HCT116 (cell line): ENCODE results near the gene CDH4. TPM values are rescaled to one million over a fixed set of nuclear protein-coding genes. Genes with fewer than 3 reads are reported as not detected.

ENCODE experiments used
- ATAC-seq: fragments of 200-7000 bp; cut with Tn5 transposase; 2 replicates; pipeline ENCODE4 v1.9.1; 2020; ENCODE audit warnings: mild to moderate bottlenecking, moderate library complexity
- BruUV-seq: library from RNA; stranded (reverse); fragments of 400-500 nt; replicated peaks from 2 replicates; lab custom pipeline; 2021; lab: Mats Ljungman, UMichigan
- CTCF ChIA-PET: fragments of 300-600 bp; sonication (Branson Sonifier 250); formaldehyde crosslinking; loops from one replicate; lab custom pipeline; 2021; ENCODE audit warnings: antibody characterized with exemption; lab: Charles Lee
- POLR2A ChIA-PET: fragments of 300-600, 350-600 bp; sonication (Branson Sonifier 250); formaldehyde crosslinking; loops from one replicate; lab custom pipeline; 2021; ENCODE audit warnings: antibody characterized with exemption; lab: Charles Lee
- RAD21 ChIA-PET, 2 experiments: fragments of 300-600 bp; sonication (Branson Sonifier 250); formaldehyde crosslinking; loops; one replicate each; lab custom pipeline; 2023; ENCODE audit warnings: low total read pairs in 2 of 2; ENCODE audit not compliant: uncharacterized antibody in 2 of 2, unreplicated experiment in 2 of 2, low non-redundant PET in 1 of 2; lab: Charles Lee
- DNase-seq: peaks from one replicate; pipeline ENCODE4 v3.0.0-alpha.2; 2010; ENCODE audit warnings: low read depth, low spot score
- H2AFZ ChIP-seq: fragments of 200-600 bp; shearing (Covaris generic), sonication (generic); 2 replicates; pipeline ENCODE4 v1.6.1; 2017; ENCODE audit warnings: low read depth, mixed run types, mixed read lengths, antibody characterized with exemption, low read length; ENCODE audit not compliant: poor library complexity, severe bottlenecking
- H3K27ac ChIP-seq: 2 replicates; pipeline ENCODE4 v1.5.1; 2012; ENCODE audit warnings: low read depth, low read length
- H3K27me3 ChIP-seq: fragments of 200-600 bp; sonication (generic); 2 replicates; pipeline ENCODE4 v1.6.1; 2016; ENCODE audit warnings: mixed run types, low read length, mixed read lengths; ENCODE audit not compliant: insufficient read depth
- H3K36me3 ChIP-seq, 2 experiments: fragments of 200-500 bp in 1 of 2; fragments of 200-600 bp in 1 of 2; sonication (Bioruptor generic) in 1 of 2; sonication (generic) in 1 of 2; 2 replicates each; pipeline versions ENCODE4 v1.5.1 to v1.6.1; 2014 to 2016; ENCODE audit warnings: low read length in 2 of 2, inconsistent platforms in 1 of 2, mixed read lengths in 1 of 2, mixed run types in 1 of 2; ENCODE audit not compliant: insufficient read depth in 2 of 2, control insufficient read depth in 1 of 2
- H3K4me1 ChIP-seq, 2 experiments: fragments of 200-600 bp in 1 of 2; sonication (generic) in 1 of 2; 2 replicates each; pipeline versions ENCODE4 v1.5.1 to v1.6.1; 2012 to 2017; ENCODE audit warnings: low read length in 2 of 2, inconsistent platforms in 1 of 2, mild to moderate bottlenecking in 1 of 2, mixed read lengths in 1 of 2, mixed run types in 1 of 2, moderate library complexity in 1 of 2; ENCODE audit not compliant: insufficient read depth in 2 of 2, control insufficient read depth in 1 of 2
- H3K4me2 ChIP-seq: fragments of 200-600 bp; sonication (generic); 2 replicates; pipeline ENCODE4 v1.6.1; 2017; ENCODE audit warnings: mixed run types, low read length, mixed read lengths
- H3K4me3 ChIP-seq, 2 experiments: fragments of 200-600 bp in 1 of 2; sonication (generic) in 1 of 2; replicated peaks in 1 of 2; 2 replicates each; pipeline ENCODE4 v1.5.1; 2011 to 2016; ENCODE audit warnings: low read length in 2 of 2, control low read depth in 1 of 2, low read depth in 1 of 2, mild to moderate bottlenecking in 1 of 2, mixed read lengths in 1 of 2, mixed run types in 1 of 2
- H3K79me2 ChIP-seq: fragments of 200-600 bp; sonication (generic); 2 replicates; pipeline ENCODE4 v1.6.1; 2017; ENCODE audit warnings: mild to moderate bottlenecking, mixed run types, low read length, moderate library complexity, mixed read lengths; ENCODE audit not compliant: insufficient read depth
- H3K9ac ChIP-seq: fragments of 200-600 bp; sonication (generic); 2 replicates; pipeline ENCODE4 v1.6.1; 2016; ENCODE audit warnings: low read length, mixed read lengths
- H3K9me2 ChIP-seq: fragments of 200-600 bp; sonication (generic), shearing (Covaris generic); 2 replicates; pipeline ENCODE4 v1.6.1; 2017; ENCODE audit warnings: mixed run types, mild to moderate bottlenecking, moderate library complexity; ENCODE audit not compliant: insufficient read depth
- H3K9me3 ChIP-seq, 2 experiments: fragments of 200-500 bp in 1 of 2; fragments of 200-600 bp in 1 of 2; sonication (Bioruptor generic) in 1 of 2; sonication (generic) in 1 of 2; 2 replicates each; pipeline ENCODE4 v1.6.1; 2014 to 2017; ENCODE audit warnings: low read length in 2 of 2, mixed read lengths in 2 of 2, inconsistent platforms in 1 of 2, low read depth in 1 of 2, mild to moderate bottlenecking in 1 of 2, mixed run types in 1 of 2, moderate library complexity in 1 of 2; ENCODE audit not compliant: control insufficient read depth in 1 of 2, insufficient read depth in 1 of 2
- H4K20me1 ChIP-seq: fragments of 200-600 bp; sonication (generic), shearing (Covaris generic); 2 replicates; pipeline ENCODE4 v1.6.1; 2017; ENCODE audit warnings: mixed run types, mild to moderate bottlenecking, moderate library complexity; ENCODE audit not compliant: insufficient read depth
- CBX3 ChIP-seq: IDR thresholded peaks from 2 replicates; pipeline ENCODE4 v1.6.1; 2012; ENCODE audit warnings: low read depth
- EGR1 ChIP-seq: IDR thresholded peaks from 2 replicates; pipeline ENCODE4 v1.6.1; 2012; ENCODE audit warnings: low read depth
- EZH2phosphoT487 ChIP-seq: fragments of 200-600 bp; IDR thresholded peaks from 2 replicates; pipeline ENCODE4 v1.6.1; 2018; ENCODE audit warnings: antibody characterized with exemption, borderline replicate concordance
- POLR2AphosphoS5 ChIP-seq: IDR thresholded peaks from 2 replicates; pipeline ENCODE4 v1.6.1; 2011; ENCODE audit warnings: mild to moderate bottlenecking, low read depth, low read length, moderate library complexity
- RAD21 ChIP-seq: IDR thresholded peaks from 2 replicates; pipeline ENCODE4 v1.6.1; 2012; ENCODE audit warnings: low read depth, mild to moderate bottlenecking
- SP1 ChIP-seq: IDR thresholded peaks from 2 replicates; pipeline ENCODE4 v1.6.1; 2012; ENCODE audit warnings: low read depth
- TCF7L2 ChIP-seq: IDR thresholded peaks from 2 replicates; pipeline ENCODE4 v1.7.0; 2011; ENCODE audit warnings: borderline replicate concordance, inconsistent platforms; ENCODE audit not compliant: insufficient read depth, insufficient read length; ENCODE audit errors: extremely low read depth
- intact Hi-C: fragments of 100-400 bp; cut with micrococcal nuclease; formaldehyde crosslinking; loops from 2 replicates; pipeline ENCODE4 v1.10.0; 2022
- total RNA-seq: library from RNA; stranded (reverse); gene quantifications from one replicate; pipeline ENCODE4 v1.2.1, GENCODE V29; 2021; ENCODE audit not compliant: unreplicated experiment
- TF ChIP-seq, protein P1 (sequence below): IDR thresholded peaks from 2 replicates; pipeline ENCODE4 v1.6.1; 2012
- TF ChIP-seq, protein P2 (sequence below): IDR thresholded peaks from 2 replicates; pipeline ENCODE4 v1.6.1; 2012

CDH4 gene
- total RNA-seq, 1 experiment from 2014 or later: not detected

DNA sequence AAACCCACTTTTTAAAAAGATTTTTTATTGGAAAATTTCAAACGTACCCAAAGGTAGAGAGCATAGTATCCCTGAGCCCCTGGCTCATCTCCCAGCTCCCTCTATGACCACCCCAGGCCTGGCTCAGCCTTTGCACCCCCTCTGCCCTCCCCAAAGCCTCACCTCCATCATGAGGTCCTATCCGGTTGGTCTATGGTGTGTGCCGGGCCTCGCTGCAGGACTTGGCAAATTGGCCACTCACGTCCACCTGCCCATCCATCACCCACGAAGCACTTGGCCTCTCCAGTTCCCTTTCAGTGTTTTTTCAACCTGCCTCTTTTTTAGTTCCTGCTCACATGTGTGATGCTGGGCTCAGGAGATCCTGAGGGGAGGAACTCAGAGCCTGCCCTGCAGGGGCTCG, 147.4 kb downstream of the CDH4 start:
- Histone ChIP-seq H3K4me1 (no peaks in the 10 kb centered on the region), H2AFZ (no peak overlapping the region), H3K79me2 (no peaks in the 10 kb centered on the region), H4K20me1 (no peaks in the 10 kb centered on the region), H3K9me2 (no peaks in the 10 kb centered on the region), H3K27ac (no peak overlapping the region), H3K9ac (no peak overlapping the region), H3K27me3 (no peaks in the 10 kb centered on the region), H3K36me3 (no peaks in the 10 kb centered on the region), H3K4me3 (no peak overlapping the region), H3K9me3 (peaks cover 0 to 4% of the 10 kb centered on the region in 2 experiments; a peak in 2 of 4 replicates), H3K4me2 (no peak overlapping the region)
- intact Hi-C loops: no loop called here
- CTCF ChIA-PET: no interaction called here
- RAD21 ChIA-PET: no interaction called here
- TF ChIP-seq POLR2AphosphoS5 (no peak), EZH2phosphoT487 (no peak), SP1 (no peak), RAD21 (no peak), TCF7L2 (no peak)
- TF ChIP-seq, protein P1, sequence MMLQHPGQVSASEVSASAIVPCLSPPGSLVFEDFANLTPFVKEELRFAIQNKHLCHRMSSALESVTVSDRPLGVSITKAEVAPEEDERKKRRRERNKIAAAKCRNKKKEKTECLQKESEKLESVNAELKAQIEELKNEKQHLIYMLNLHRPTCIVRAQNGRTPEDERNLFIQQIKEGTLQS: no peak
- TF ChIP-seq, protein P2, sequence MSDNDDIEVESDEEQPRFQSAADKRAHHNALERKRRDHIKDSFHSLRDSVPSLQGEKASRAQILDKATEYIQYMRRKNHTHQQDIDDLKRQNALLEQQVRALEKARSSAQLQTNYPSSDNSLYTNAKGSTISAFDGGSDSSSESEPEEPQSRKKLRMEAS: no peak
- BruUV-seq: no TSS peak
- POLR2A ChIA-PET: no interaction called here
- no peak for DNase-seq
- no peak for ATAC-seq

DNA sequence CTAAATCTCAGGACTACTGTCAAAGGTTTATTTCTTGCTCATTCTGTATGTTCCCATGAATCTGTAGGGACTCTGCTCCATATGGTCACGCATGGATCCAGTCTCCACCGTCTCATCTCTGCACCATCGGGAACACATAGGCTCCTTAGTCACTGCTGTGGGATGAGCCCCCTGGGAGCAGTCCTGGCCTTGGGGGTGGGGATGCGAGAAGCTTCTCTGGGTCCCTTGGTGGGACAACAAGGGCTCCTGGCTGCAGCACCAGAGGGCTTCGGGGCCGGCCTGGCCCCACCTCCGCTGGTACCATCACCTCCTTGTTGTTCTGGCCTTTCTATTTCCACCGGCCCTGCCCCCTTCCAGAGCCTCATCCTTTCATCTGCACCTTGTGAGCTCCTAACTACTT, 148.4 kb downstream of the CDH4 start:
- CTCF ChIA-PET: no interaction called here
- POLR2A ChIA-PET: no interaction called here
- DNase-seq (no peak), ATAC-seq (no peak)
- H3K9ac ChIP-seq: no peak overlapping the region
- no peaks in the 10 kb centered on the region for H4K20me1 ChIP-seq
- H3K27me3 ChIP-seq: no peaks in the 10 kb centered on the region
- intact Hi-C loops: no loop called here
- H3K4me2 ChIP-seq: no peak overlapping the region
- BruUV-seq: no TSS peak
- peaks cover 0 to 4% of the 10 kb centered on the region in 2 experiments; a peak in 2 of 4 replicates for H3K9me3 ChIP-seq
- no peaks in the 10 kb centered on the region for H3K4me1 ChIP-seq
- no peak overlapping the region for H3K27ac ChIP-seq
- H3K9me2 ChIP-seq: no peaks in the 10 kb centered on the region
- H3K36me3 ChIP-seq: no peaks in the 10 kb centered on the region
- no peaks in the 10 kb centered on the region for H3K79me2 ChIP-seq
- no peak overlapping the region for H3K4me3 ChIP-seq
- RAD21 ChIA-PET: no interaction called here
- H2AFZ ChIP-seq: no peak overlapping the region
- no peak for TF ChIP-seq CBX3
- no peak for TF ChIP-seq EGR1
